H1 (cell line): ENCODE results near the gene SLC12A8. TPM values are rescaled to one million over a fixed set of nuclear protein-coding genes. Genes with fewer than 3 reads are reported as not detected.

Experiments
- CTCF ChIA-PET: fragments of 300-600 bp; sonication (Branson Sonifier 250); formaldehyde crosslinking; loops from one replicate; lab custom pipeline; 2021; ENCODE audit not compliant: partially characterized antibody; lab: Charles Lee
- POLR2A ChIA-PET: fragments of 300-600 bp; sonication (Branson Sonifier 250); formaldehyde crosslinking; loops from one replicate; lab custom pipeline; 2021; ENCODE audit warnings: inconsistent platforms; ENCODE audit not compliant: partially characterized antibody; lab: Charles Lee
- DNase-seq, 2 experiments: peaks; one replicate each; pipeline versions ENCODE4 v3.0.0 to v3.0.0-alpha.2; 2010 to 2022; ENCODE audit warnings: low spot score in 2 of 2, low read depth in 1 of 2, mixed read lengths in 1 of 2
- FAIRE-seq: peaks from 2 replicates; lab custom pipeline; 2011; peaks lifted over from hg19 to GRCh38; lab: Jason Lieb, UNC
- H2AFZ ChIP-seq: 2 replicates; pipeline ENCODE4 v1.8.1; 2012; ENCODE audit warnings: low read length, inconsistent platforms
- H2AK5ac ChIP-seq: 2 replicates; pipeline ENCODE4 v1.6.1; 2013; ENCODE audit warnings: low read depth, low read length
- H2BK120ac ChIP-seq: replicated peaks from 2 replicates; pipeline ENCODE3; 2013; ENCODE audit warnings: low read depth, low read length, inconsistent platforms
- H2BK12ac ChIP-seq: 2 replicates; pipeline ENCODE4 v1.6.1; 2013; ENCODE audit warnings: low read depth, low read length
- H2BK15ac ChIP-seq: 2 replicates; pipeline ENCODE4 v1.6.1; 2013; ENCODE audit warnings: low read length
- H2BK20ac ChIP-seq: 2 replicates; pipeline ENCODE4 v1.6.1; 2013; ENCODE audit warnings: low read length
- H2BK5ac ChIP-seq: 2 replicates; pipeline ENCODE4 v1.6.1; 2013; ENCODE audit warnings: low read depth, low read length
- H3K14ac ChIP-seq: 2 replicates; pipeline ENCODE4 v1.6.1; 2013; ENCODE audit warnings: inconsistent platforms; ENCODE audit not compliant: insufficient read length
- H3K18ac ChIP-seq: 2 replicates; pipeline ENCODE4 v1.6.1; 2013; ENCODE audit warnings: low read length; ENCODE audit errors: extremely low read depth
- H3K23ac ChIP-seq: 2 replicates; pipeline ENCODE4 v1.6.1; 2013; ENCODE audit warnings: inconsistent platforms; ENCODE audit not compliant: insufficient read length
- H3K23me2 ChIP-seq: 2 replicates; pipeline ENCODE4 v1.6.1; 2013; ENCODE audit warnings: low read depth, low read length
- H3K27ac ChIP-seq: 2 replicates; pipeline ENCODE4 v1.6.1; 2011; ENCODE audit warnings: low read depth, low read length, inconsistent platforms
- H3K27me3 ChIP-seq, 4 experiments: replicated peaks in 1 of 4; 1 replicate in 1 of 4; 2 replicates in 3 of 4; pipeline versions ENCODE4 v1.6.1 to v1.8.1; 2011 to 2013; ENCODE audit warnings: low read length in 3 of 4, mild to moderate bottlenecking in 3 of 4, inconsistent platforms in 2 of 4, mixed read lengths in 2 of 4, moderate library complexity in 1 of 4; ENCODE audit not compliant: control insufficient read depth in 3 of 4, insufficient read depth in 3 of 4; ENCODE audit errors: extremely low read depth in 1 of 4
- H3K36me3 ChIP-seq, 4 experiments: 2 replicates each; pipeline versions ENCODE4 v1.6.1 to v1.8.1; 2011 to 2013; ENCODE audit warnings: mild to moderate bottlenecking in 4 of 4, low read length in 3 of 4, moderate library complexity in 2 of 4, control low read depth in 1 of 4, inconsistent platforms in 1 of 4; ENCODE audit not compliant: insufficient read depth in 4 of 4, control insufficient read depth in 2 of 4
- H3K4ac ChIP-seq: replicated peaks from 2 replicates; pipeline ENCODE3; 2013; ENCODE audit warnings: low read length, low read depth, mixed read lengths, inconsistent platforms; ENCODE audit not compliant: insufficient read length
- H3K4me1 ChIP-seq, 4 experiments: replicated peaks in 1 of 4; 1 replicate in 1 of 4; 2 replicates in 3 of 4; pipeline versions ENCODE4 v1.6.1 to v1.8.1; 2011 to 2013; ENCODE audit warnings: low read length in 3 of 4, inconsistent platforms in 2 of 4, mixed read lengths in 1 of 4; ENCODE audit not compliant: insufficient read depth in 4 of 4, control insufficient read depth in 3 of 4
- H3K4me2 ChIP-seq, 2 experiments: 2 replicates each; pipeline versions ENCODE4 v1.6.1 to v1.8.1; 2011 to 2013; ENCODE audit warnings: low read depth in 2 of 2, low read length in 2 of 2, control low read depth in 1 of 2, inconsistent platforms in 1 of 2, mild to moderate bottlenecking in 1 of 2; ENCODE audit not compliant: insufficient read depth in 1 of 2
- H3K4me3 ChIP-seq, 4 experiments: fragments of 200-600, 300-600 bp in 1 of 4; sonication (generic), shearing (Covaris generic), sonication (Bioruptor Twin) in 1 of 4; 2 replicates each; pipeline versions ENCODE4 v1.5.1 to v1.8.1; 2011 to 2016; ENCODE audit warnings: low read length in 4 of 4, low read depth in 3 of 4, control low read depth in 2 of 4, inconsistent platforms in 2 of 4, mild to moderate bottlenecking in 2 of 4, mixed read lengths in 1 of 4, moderate library complexity in 1 of 4; ENCODE audit not compliant: insufficient read depth in 2 of 4; ENCODE audit errors: extremely low read depth in 1 of 4
- H3K56ac ChIP-seq: replicated peaks from 2 replicates; pipeline ENCODE3; 2013; ENCODE audit warnings: low read depth, mild to moderate bottlenecking, mixed read lengths, low read length, inconsistent platforms; ENCODE audit not compliant: insufficient read length
- H3K79me1 ChIP-seq: 2 replicates; pipeline ENCODE4 v1.6.1; 2013; ENCODE audit warnings: low read depth, low read length, control low read depth
- H3K79me2 ChIP-seq, 2 experiments: 2 replicates each; pipeline versions ENCODE4 v1.6.1 to v1.8.1; 2012 to 2013; ENCODE audit warnings: low read length in 2 of 2, mild to moderate bottlenecking in 2 of 2, inconsistent platforms in 1 of 2; ENCODE audit not compliant: insufficient read depth in 2 of 2, control insufficient read depth in 1 of 2
- H3K9ac ChIP-seq, 4 experiments: replicated peaks in 1 of 4; 1 replicate in 1 of 4; 2 replicates in 3 of 4; pipeline versions ENCODE4 v1.6.1 to v1.8.1; 2011 to 2013; ENCODE audit warnings: low read depth in 3 of 4, low read length in 3 of 4, control low read depth in 2 of 4, mild to moderate bottlenecking in 2 of 4, moderate library complexity in 2 of 4, inconsistent platforms in 1 of 4; ENCODE audit errors: extremely low read depth in 1 of 4
- H3K9me3 ChIP-seq, 2 experiments: 2 replicates each; pipeline versions ENCODE4 v1.6.1 to v1.8.1; 2012 to 2013; ENCODE audit warnings: mild to moderate bottlenecking in 2 of 2, moderate library complexity in 2 of 2, control low read depth in 1 of 2, inconsistent platforms in 1 of 2, low read depth in 1 of 2, low read length in 1 of 2, mixed read lengths in 1 of 2; ENCODE audit not compliant: insufficient read depth in 2 of 2
- H4K20me1 ChIP-seq, 2 experiments: replicated peaks in 1 of 2; 2 replicates each; pipeline versions ENCODE3 to v1.8.1; 2011 to 2013; ENCODE audit warnings: inconsistent platforms in 2 of 2, low read length in 2 of 2, mild to moderate bottlenecking in 1 of 2; ENCODE audit not compliant: insufficient read depth in 2 of 2, control insufficient read depth in 1 of 2
- H4K5ac ChIP-seq: 2 replicates; pipeline ENCODE4 v1.6.1; 2013; ENCODE audit warnings: low read length, low read depth, mixed read lengths, inconsistent platforms; ENCODE audit not compliant: insufficient read length
- H4K8ac ChIP-seq: 2 replicates; pipeline ENCODE4 v1.8.0; 2013; ENCODE audit warnings: mild to moderate bottlenecking, moderate library complexity, low read length, inconsistent platforms; ENCODE audit not compliant: insufficient read depth; ENCODE audit errors: extremely low read depth
- H4K91ac ChIP-seq: replicated peaks from 2 replicates; pipeline ENCODE3; 2013; ENCODE audit warnings: low read length, mixed read lengths, inconsistent platforms; ENCODE audit not compliant: insufficient read length
- KDM1A ChIP-seq: fragments of 200-600, 300-600 bp; sonication (generic); IDR thresholded peaks from 2 replicates; pipeline ENCODE4 v1.7.1; 2016; ENCODE audit warnings: mild to moderate bottlenecking, low read length, borderline replicate concordance
- RAD21 ChIP-seq, 2 experiments: IDR thresholded peaks in 1 of 2; conservative IDR thresholded peaks in 1 of 2; 2 replicates each; pipeline ENCODE4 v1.6.1; 2011; ENCODE audit warnings: low read depth in 2 of 2, low read length in 2 of 2, improper control_type of control experiment in 1 of 2, inconsistent platforms in 1 of 2, mild to moderate bottlenecking in 1 of 2, moderate library complexity in 1 of 2
- SUZ12 ChIP-seq: fragments of 200-600 bp; sonication (generic); IDR thresholded peaks from 2 replicates; pipeline ENCODE4 v1.6.1; 2012; ENCODE audit warnings: mild to moderate bottlenecking, inconsistent platforms, low read length, moderate library complexity, mixed read lengths
- WGBS, 2 experiments: shearing (Covaris generic) in 1 of 2; methylation state at CpG; one replicate each; pipeline versions ENCODE4 v1.1.6 to v1.1.7; 2013 to 2015; ENCODE audit warnings: low lambda C conversion rate in 2 of 2, mixed read lengths in 2 of 2, inconsistent platforms in 1 of 2, low coverage in 1 of 2, missing lambda C conversion rate in 1 of 2; ENCODE audit not compliant: insufficient replicate concordance in 2 of 2, insufficient coverage in 1 of 2, insufficient read length in 1 of 2; ENCODE audit errors: extremely low coverage in 1 of 2, missing lambda C conversion rate in 1 of 2; 5-methylcytosine and 5-hydroxymethylcytosine counted together
- polyA plus RNA-seq, 7 experiments: library from polyadenylated mRNA; depleted of rRNA in 3 of 7; stranded (reverse) in 5 of 7; unstranded in 2 of 7; fragments of >200 nt in 5 of 7; fragments of 200-250 nt in 2 of 7; gene quantifications; 1 replicate in 5 of 7; 2 replicates in 1 of 7; 4 replicates in 1 of 7; pipeline versions ENCODE4 v1.2.1 to v1.2.3, GENCODE V29; 2011 to 2013; ENCODE audit warnings: missing spikeins in 2 of 7, mixed read lengths in 2 of 7
- total RNA-seq: library from RNA; stranded (reverse); fragmentation: NEBNext Ultra II Directional; extraction: Animal tissue kit (Norgen Biotek cat#: 25700); gene quantifications from 2 replicates; pipeline ENCODE4 v1.2.1, GENCODE V29; 2021
- TF ChIP-seq, protein P1 (sequence below), 3 experiments: IDR thresholded peaks; 1 replicate in 2 of 3; 2 replicates in 1 of 3; pipeline versions ENCODE4 v1.5.1 to v1.6.1; 2011; ENCODE audit warnings: low read length in 3 of 3, mild to moderate bottlenecking in 3 of 3, inconsistent platforms in 2 of 3, low read depth in 1 of 3, moderate library complexity in 1 of 3; ENCODE audit not compliant: insufficient read depth in 1 of 3; ENCODE audit errors: control extremely low read depth in 1 of 3

SLC12A8 gene
- total and polyA plus RNA-seq, 2 of the 8 experiments (the other 6 are each of a cell fraction or from before 2014, with no cell fraction given), result 13.7 to 14.4 TPM

DNA sequence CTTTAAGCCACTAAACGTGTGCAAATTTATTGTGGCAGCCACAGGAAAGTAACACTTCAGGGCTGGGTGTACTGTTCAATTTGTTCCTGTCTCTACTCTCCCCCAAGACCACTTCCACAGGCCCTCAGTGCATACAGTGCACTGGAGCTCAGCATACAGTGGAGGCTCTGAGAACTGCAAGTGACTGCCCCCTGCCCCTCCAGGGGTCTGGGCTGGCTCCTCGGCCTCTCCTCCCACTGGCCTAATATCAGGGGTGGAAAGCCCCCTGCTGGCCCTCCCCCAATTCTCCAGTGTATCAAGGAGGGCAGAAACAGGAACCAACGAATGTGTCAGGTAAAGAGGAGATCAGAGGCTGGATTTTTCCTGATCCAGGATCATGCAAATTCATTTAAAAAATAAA lies 136.8 kb downstream of the SLC12A8 start:
- Histone ChIP-seq H3K27me3 (no peaks in the 10 kb centered on the region), H3K14ac (no peak overlapping the region), H4K91ac (no peak overlapping the region), H3K27ac (no peak overlapping the region), H3K4me1 (peaks cover 0 to 6% (median 3%) of the 10 kb centered on the region in 4 experiments; a peak in 5 of 7 replicates), H3K18ac (peak overlapping the region; percentile 4; the same call in 1 of the 2 replicates), H4K5ac (no peak overlapping the region), H3K56ac (no peak overlapping the region), H3K23me2 (no peaks in the 10 kb centered on the region; the same call in 1 of the 2 replicates), H3K4ac (no peak overlapping the region), H4K20me1 (no peaks in the 10 kb centered on the region), H2AK5ac (no peak overlapping the region), H3K9me3 (no peaks in the 10 kb centered on the region), H3K79me2 (no peaks in the 10 kb centered on the region), H3K4me2 (no peak overlapping the region), H3K79me1 (no peaks in the 10 kb centered on the region), H4K8ac (no peak overlapping the region), H3K23ac (no peak overlapping the region), H3K4me3 (no peak overlapping the region), H2BK5ac (0 out of 2 replicates have a peak overlapping the region, but pooled peaks have one; percentile 39), H2BK15ac (no peak overlapping the region), H2BK120ac (no peak overlapping the region), H2BK12ac (no peak overlapping the region), H2BK20ac (no peak overlapping the region), H3K9ac (no peak overlapping the region), H3K36me3 (peaks cover 0 to 2% (median under 1%) of the 10 kb centered on the region in 4 experiments; a peak in 3 of 8 replicates), H2AFZ (no peak overlapping the region)
- FAIRE-seq (no peak), DNase-seq (peak in 1 of 2 experiments; percentile 48)
- WGBS, 2 experiments, result 72% methylated on average over 3 of the region's 3 CpGs; no CpG with 5 or more reads in 1 of the 2 experiments
- CTCF ChIA-PET, result interaction anchor here (0.6 to 2.5 kb wide), 12 partner anchors 9 to 302 kb away, joined by 3 to 10 read pairs (median 4); no protein-coding TSS in a partner anchor
- peak; percentile 12 to 33; a peak in 2 of 4 replicates for TF ChIP-seq RAD21 (IDR thresholded peaks at IDR 0.05 in 1 of 2, conservative IDR thresholded peaks at IDR 0.05 in 1 of 2; ENCODE audit: low read depth in 2 of 2, low read length in 2 of 2)
- no peak for TF ChIP-seq SUZ12
- no peak for TF ChIP-seq KDM1A
- TF ChIP-seq, protein P1, sequence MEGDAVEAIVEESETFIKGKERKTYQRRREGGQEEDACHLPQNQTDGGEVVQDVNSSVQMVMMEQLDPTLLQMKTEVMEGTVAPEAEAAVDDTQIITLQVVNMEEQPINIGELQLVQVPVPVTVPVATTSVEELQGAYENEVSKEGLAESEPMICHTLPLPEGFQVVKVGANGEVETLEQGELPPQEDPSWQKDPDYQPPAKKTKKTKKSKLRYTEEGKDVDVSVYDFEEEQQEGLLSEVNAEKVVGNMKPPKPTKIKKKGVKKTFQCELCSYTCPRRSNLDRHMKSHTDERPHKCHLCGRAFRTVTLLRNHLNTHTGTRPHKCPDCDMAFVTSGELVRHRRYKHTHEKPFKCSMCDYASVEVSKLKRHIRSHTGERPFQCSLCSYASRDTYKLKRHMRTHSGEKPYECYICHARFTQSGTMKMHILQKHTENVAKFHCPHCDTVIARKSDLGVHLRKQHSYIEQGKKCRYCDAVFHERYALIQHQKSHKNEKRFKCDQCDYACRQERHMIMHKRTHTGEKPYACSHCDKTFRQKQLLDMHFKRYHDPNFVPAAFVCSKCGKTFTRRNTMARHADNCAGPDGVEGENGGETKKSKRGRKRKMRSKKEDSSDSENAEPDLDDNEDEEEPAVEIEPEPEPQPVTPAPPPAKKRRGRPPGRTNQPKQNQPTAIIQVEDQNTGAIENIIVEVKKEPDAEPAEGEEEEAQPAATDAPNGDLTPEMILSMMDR (IDR thresholded peaks at IDR 0.05; ENCODE audit: control extremely low read depth in 1 of 3, insufficient read depth in 1 of 3, low read depth in 1 of 3, low read length in 3 of 3), result peak in 2 of 3 experiments; percentile 17 to 27; a peak in 2 of 4 replicates
- POLR2A ChIA-PET, result interaction anchor here (1.0 to 1.3 kb wide), 2 partner anchors 18 to 23 kb away, joined by 3 to 5 read pairs; no protein-coding TSS in a partner anchor
